ENCODE data around the gene MYLK.

MYLK gene

DNA sequence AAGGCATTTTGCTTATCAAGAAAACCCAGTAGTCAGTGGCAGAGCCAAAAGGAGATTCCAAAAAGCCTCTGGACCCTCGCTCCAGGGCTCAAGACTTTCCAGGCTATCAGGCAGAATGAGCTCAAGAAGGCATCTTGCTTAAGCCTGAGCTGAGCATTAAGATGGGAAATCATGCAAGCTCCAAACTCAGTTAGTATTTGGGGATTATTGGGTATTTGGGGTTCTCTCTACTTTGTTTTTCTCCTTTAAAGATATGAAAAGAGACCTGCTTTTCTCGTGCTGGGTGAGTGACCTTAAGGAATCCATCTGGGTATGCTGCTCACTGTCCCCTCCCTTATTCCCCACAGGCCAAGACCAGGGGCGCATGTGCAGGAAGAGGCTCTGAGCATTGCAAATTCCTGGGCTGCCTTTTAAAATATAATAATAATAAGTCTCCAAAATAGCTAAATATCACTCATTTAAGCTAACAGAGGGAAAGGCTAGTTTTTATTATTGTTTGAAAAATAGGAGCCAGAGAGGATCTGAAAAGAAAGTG lies 223.9 kb downstream of the MYLK start:
- no peak for DNase-seq

DNA sequence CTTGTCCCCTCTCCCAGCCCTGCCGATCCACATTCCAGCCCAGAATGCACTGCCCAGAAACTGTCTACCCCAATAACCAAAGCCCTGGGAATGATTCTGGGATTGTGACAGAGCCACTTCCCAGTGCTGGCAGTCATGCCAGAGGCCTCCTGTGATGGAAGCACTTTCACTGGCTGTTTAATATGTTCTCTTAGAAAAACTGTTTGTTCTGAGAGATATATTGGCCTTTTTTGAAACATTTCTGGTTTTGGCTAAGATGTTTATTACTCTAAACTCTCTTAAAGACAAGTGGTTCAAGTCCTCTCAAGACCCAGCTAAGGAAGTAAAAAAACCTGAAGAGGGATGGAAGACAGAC lies 225.3 kb downstream of the MYLK start:
- no peak for DNase-seq

DNA sequence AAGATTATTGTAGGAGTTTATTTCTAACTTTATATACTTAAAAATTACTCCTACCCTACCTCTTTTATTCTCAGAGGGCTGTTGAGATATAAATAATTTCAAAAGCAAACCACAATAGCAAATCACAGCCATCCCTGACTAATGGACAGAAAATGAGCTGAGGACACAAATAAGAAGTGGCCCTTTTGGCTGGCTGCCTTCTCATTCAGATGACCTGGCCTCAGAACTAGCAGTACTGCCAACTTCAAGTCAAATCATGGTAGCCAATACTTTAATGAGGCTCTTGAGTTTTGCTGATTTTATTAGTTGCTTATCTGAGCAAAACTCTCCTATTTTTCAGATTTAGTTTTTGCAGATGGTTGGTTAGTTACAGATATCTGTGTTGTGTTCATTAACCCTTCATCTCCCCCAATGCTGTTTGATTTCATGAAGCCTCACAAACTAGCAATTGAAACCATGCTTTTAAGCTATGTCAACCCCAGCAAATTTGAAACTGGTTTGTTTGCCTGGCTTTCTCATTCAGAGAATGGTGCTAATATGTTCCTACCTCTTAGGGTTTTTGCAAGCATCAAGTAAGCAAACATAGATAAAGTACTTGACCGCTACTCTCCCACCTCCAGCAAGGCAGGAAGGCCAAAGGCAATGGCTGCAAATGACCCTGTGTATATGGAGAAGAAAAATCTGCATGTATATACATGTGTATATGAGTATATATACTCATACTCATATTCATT lies 225.8 kb downstream of the MYLK start:
- no peak for DNase-seq

DNA sequence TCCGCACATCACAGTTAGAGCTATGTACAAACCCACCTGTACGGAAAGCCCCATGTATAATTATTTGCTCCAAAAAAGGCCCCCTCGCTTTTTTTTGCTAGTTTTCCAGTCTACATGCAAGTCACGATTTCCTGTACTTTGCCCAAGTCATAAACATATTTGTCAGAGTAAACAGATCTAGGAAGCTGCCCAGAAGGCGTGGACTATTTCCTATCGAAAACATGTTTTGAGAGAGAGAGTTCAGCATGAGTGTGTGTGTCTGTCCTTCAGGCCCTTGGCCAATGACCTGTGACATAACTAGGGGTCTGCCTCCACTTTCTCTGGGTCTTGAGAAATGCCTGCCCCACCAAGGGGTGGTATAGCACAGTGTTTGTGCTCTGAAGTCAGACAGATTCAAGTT lies 226.6 kb downstream of the MYLK start:
- DNase-seq = no peak

DNA sequence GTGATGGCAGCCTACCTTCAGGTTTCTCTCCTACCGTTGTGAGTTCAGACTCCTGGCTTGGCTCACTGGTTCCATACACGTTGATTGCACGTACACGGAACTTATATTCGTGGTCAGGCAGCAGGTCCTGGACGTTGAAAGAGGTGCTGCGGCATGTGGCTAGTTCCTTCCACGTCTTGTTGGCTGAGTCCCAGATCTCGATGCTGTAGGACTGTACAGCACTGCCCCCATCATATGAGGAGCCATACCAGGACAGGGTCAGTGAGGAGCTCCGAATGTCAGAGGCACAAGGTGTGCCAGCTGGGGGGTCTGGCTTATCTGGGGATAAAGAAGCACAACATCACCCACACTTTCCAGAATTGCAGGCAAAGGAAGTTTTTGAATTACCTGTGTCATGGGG lies 227.0 kb downstream of the MYLK start:
- no peak for DNase-seq

DNA sequence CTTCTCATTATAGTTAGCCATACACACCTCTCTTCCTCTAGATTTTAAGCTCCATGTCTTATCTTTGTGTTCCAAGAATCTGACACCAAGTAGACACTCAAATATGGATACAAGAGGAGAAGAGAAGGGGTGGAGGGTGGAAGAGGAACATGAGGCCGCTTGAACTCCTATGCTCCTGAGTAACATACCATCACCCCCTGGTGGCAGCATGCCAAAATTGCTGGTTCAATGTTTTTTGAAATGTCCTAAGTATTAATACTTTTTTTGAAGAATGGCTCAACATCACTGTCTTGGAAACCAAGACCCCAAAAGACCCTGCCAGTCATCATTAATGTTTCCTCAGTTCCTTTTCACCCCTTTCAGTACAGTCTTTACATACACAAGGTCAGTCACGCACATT lies 227.4 kb downstream of the MYLK start:
- DNase-seq = no peak

DNA sequence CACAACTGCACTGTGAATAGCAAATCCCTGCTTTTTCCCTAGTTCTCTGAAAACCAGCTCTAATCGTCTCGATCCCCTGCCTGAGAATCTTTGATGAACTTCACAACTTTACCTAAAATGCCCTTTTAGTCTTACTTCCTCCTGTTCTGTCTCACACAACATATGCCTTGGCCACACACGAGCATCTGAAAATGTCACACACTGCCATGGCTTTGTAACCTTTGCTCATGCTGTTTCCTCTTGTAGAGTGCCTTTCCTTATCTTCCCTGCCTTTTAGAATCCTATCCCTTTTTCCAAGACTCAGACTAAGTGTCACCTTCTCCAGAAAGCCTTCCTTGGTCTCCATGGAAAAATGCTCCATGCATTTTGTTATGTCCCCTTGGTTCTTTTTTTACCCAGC lies 227.9 kb downstream of the MYLK start:
- DNase-seq = no peak

DNA sequence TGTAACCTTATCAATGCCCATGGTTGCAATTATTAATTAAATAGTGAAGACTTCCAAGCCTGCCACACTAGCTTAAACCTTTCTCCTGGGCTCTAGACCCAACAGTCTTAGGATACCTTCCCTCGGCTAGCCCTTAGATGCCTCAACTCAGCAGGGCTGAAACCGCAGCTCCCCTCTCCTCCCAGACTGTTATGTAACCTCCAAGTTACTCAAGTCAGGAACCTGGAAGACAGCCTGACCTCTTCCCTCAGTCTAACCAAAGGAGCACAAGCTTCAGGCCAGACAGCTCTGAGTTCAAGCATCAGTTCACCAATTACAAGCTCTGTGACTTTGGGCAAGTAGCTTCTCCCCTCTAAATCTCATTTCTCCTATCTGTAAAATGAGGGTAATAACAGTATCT lies 228.7 kb downstream of the MYLK start:
- no peak for DNase-seq

DNA sequence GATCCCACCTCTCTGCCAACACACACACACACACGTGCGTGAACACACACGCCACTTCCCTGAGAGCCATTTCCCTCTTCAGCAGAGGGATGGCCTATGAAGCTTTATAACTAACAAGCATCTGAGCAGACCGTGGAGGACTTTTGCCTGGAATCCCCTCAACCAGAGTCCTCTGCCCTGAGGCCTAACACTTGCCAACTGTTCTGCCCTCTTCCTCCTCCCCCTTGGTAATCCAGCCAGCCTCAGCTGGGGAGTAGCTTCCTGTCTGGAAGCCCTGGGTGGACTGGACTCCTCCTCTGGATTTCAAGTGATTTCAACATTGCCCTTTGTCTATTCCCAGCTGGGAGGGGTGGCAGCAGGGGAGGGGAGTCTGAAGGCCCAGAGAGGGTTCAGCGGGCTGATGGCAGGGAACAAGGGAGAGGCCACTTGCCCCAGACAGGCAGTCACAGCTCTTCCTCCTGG lies 230.9 kb downstream of the MYLK start:
- DNase-seq = peak; percentile 68

DNA sequence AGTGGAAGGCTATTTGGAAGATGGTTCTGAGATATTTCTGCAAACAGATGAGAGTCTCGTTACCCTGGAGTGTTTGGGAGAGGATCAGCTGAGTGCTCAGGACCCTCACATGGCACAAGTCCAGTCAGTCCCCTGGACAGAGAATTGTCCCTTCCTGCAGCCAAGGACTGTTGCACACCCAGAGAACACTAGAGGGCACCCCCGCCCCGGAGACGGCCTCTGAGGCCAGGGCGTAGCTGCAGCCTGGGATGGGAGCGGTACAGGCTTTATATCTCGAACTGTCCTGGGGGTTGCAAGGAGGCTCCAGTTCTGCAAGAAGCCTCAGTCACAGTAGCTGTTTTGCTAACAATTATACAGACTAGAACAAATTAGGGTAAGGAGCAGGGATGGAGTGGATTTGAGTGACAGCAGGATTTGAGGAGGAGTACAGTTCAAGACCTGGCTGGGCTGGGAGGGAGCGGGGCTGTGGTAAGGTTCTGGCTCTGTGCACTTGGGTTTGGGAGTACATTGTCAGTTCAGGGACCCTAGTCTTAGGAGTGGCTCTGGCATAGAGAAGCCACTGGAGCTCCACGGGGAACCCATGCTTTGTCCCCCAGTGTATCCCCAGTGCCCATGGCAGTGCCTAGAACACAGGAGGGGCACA lies 231.7 kb downstream of the MYLK start:
- DNase-seq = peak; percentile 91

DNA sequence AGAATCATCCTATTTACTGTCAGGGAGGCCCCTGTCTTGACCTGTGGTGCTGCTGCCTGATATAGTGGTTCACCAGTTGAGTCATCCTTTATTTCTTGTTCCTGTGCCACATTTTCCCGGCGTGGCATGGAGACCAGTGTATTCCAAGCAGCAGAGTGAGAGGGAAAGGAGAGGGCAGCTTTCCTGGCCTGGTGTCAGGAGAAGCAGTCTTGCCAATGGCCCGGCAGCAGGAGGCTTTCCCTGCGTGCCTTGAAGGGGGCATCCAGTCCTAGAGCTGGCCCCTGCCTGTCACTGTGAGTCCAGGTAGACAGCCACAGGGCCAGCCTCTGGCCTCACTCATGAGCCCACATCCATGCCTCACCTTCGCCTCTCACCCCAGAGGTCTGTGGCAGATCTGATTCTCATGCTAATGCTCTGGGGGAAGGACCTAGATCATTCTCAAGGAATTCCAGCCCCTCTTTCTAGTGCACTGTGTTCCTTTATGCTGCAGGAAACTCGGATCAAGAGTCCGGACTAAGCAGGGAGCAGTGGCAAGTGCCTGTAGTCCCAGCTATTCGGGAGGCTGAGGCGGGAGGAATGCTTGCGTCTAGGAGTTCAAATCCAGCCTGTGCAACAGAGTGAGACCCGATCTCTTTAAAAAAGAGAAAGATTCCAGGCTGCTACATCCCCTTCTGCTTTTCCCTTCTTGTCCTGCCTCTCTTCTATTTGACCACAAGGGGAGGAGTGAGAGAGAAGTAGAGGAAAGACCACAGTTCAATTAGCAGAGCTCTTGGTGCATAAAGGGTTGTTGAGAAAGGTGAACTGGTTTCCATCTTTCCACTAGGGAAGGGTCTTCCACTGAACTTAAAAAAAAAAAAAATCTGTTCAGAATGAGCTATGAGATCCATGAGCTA lies 232.4 kb downstream of the MYLK start:
- no peak for DNase-seq

DNA sequence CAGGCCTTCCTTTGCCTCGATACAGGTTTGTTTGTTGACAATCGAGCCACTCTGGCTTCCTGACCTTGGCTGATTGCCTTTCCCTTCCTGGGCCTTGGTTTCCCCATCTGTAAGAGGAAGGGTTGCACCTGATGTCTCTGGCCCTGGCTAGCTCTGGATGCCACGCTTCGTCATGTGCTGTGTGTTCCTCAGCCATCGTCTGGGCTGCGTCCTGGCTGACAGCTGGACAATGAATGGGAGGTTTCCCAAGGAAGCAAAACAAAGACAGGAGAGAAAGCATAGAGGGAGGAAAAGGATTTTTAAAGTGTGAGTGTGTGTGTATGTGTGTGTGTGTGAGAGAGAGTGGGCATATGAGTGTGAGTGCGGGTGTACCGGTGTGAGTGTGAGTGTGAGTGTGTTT lies 234.0 kb downstream of the MYLK start:
- DNase-seq = no peak

DNA sequence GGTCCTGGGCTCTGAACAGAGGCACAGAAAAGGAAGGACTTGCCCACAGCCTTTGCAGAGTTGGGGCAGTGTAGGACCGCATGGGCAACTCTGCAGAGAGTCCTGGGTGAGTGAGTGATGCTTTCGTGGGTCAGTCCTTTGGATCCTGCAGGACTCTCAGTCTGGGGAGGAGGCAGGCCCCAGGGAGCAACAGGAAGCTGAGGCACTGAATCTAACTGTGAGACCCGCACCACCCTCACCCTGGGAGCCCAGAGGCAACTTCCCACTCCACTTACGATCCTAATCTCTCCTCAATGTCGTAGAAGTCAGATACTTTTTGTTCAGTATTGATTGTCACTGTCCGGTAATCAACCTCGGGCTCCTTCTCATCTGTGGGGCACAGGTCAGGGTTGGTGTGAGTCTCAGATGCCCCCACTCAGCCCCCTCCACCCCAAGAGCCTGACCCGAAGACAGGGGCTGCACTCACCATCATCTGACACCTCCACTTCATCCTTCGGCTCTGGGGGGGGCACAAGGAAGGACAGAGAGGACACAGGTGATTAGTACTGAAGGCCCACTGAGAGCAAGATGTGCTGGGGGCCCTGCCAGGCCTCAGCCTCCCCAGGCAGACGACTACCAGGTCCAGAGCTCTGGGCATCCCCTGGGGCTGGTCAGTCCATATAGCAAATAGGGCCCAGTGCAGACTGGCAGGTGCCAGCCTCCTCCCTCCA lies 235.3 kb downstream of the MYLK start:
- no peak for DNase-seq

DNA sequence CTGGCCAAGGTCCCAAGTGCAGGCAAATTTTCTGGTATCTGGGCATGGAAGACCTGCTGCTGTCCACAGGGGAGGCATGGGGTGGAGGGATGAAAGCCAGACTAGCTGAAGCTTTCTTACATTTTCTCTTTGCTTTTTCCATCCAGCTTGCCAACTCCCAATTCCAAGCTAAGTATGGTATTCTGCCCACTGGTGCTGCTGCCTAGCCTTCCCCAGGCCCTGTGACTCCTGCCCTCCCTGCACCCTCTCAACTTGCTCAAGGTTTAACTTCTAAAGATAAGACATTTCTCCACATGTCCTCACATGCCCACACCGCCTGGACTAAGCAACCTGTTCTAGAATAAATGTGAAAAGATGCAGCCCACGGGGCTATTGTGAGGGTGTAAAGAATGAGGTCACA lies 239.8 kb downstream of the MYLK start:
- no peak for DNase-seq

DNA sequence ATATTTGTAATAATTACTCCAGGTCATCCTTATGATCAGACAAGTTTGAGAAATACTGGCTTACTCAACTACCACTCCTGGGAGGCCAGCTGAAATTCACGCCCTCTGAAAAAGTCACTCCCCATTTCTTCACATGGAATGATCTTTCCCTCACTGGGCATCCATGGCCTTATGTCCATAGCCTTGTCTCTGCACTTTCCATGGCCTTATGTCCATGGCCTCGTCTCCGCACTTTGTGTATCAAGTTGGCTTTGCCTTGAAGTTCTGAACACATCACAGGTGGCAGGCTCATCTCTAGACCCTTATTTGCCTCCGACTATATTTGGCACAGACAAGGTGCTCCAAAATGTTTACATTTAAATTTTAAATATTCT lies 241.2 kb downstream of the MYLK start:
- DNase-seq = no peak

DNA sequence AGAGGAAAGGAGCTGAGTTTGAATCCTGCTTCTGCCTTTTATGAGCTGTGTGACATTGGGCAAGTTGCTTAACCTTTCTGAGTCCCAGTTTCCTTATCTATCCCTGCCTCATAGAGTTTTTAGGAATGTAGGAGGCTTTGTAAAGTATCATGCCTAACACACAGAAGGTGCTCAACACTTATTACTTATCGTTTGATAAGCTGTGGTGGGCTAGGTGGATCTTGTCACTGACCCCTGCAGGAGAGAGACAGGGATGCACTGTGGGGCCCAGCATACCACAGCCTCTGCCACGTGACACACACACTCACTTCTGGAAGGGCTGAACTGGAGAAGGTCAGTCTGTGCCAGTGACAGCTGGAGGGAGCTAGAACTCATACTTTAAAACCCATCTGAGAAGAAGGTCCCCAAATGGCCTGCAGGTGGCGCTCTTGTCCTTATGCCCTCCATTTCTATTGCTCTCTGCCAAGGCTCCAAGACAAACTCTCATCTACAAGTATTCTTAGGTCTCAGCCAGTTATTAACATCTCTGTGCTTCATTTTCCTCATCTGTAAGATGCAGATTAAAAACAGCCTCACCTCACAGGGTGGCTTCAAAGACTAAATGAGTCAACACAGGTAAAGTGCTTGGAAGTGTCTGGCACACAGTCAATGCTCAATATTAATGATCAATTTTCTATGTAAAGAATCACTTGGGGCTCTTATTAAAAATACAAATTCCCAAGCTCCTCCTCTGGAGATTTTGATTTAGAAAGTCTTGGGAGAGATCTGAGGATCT lies 241.8 kb downstream of the MYLK start:
- peak; percentile 96 for DNase-seq

DNA sequence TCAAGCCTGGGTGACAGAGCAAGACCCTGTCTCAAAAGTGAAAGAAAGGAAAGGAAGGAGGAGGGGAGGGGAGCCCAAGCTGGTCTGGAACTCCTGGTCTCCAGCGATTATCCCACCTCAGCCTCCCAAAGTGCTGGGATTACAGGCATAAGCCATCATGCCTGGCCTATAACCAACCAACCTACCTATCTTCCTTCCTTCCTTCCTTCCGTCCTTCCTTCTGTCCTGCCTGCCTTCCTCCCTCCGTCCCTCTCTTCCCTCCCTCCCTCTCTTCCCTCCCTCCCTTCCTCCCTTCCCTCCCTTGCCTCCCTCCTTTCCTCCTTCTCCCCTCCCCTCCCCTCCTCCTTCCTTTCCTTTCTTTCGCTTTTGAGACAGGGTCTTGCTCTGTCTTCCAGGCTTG lies 242.6 kb downstream of the MYLK start:
- DNase-seq = no peak

DNA sequence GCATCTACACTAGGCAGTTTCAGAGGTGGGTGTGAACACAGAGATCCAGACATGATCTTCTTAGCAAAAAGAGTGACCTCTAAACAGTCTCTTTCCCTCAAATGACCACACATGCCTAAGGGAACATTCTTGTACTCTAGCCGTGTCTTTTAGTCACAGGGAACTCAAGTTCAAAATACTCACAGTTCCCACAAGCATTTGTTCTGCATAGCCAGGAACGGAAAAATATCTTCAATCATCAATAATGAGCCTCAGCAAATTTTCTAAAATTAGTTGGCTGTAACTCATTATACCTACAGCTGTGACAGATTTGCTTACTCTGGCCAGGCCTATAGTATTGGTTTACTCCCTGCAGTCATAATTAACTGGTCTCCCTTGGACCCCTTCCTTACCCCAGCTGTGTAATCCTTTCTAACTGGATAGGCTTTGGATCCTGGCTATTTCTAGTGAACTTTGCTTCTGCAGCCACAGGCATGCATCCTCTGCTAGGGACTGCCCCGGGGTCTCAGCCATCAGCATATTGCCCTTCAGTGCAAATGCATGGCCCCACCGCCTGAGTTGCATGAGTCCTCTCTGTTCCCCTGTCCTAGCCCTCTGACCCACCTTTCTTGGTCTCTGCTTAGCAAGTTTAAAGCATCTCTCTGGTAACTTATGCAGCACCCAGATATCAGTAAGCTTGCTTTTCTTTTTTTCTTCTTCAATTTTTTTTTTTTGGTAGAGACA lies 243.2 kb downstream of the MYLK start:
- no peak for DNase-seq

DNA sequence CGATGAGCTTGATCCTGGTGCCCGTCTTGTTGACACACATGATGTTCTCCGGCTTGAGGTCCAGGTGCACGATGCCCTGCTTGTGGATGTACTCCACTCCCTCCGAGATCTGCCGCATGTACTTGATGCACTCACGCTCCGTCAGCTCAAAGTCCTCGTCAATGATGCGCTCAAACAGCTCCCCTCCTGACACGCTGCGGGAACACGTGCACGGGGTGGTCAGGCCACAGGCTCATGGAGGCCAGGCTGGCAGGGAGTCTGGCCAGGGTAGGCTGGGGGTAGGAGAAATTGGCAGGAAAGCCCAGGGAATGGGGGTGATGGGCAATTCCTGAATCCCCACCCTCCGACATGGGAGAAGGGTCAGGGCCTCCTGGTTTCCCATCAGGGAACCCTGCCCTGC lies 243.8 kb downstream of the MYLK start:
- no peak for DNase-seq

DNA sequence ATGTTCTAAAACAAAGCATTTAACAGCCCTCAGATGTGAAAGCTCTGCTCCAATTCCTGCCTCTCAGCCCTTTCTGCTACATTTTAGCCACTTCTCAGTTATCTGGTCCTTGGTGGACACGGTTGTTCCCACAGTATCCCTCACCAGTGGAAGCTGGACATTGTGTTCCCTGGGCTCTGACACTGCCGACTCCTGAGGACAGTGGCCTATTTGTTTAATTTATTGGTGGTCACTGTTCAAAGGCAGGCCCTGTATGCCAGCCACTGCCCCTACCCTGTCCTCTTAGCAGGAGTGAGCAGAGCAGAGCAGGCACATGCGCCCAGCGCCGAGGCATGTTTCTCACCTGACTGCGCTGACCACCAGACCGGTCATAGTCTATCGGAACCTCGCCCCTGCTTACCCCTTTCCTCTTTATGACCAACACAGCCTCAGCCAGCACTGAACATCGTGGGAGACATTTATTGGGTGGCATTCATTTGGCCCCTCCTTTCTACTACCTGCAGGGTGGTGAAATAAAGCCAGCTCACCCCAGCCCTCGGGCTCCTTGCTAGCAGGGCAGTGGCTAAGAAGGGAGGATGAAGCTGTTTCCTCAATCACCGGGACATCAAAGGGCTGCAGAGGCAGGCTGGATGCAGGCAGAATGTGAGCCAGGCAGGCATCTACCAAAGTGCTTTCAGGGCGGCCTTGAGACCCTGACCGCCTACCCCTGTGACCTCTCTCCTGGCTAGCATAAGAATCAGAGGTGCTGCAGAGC lies 245.0 kb downstream of the MYLK start:
- DNase-seq = peak; percentile 74

DNA sequence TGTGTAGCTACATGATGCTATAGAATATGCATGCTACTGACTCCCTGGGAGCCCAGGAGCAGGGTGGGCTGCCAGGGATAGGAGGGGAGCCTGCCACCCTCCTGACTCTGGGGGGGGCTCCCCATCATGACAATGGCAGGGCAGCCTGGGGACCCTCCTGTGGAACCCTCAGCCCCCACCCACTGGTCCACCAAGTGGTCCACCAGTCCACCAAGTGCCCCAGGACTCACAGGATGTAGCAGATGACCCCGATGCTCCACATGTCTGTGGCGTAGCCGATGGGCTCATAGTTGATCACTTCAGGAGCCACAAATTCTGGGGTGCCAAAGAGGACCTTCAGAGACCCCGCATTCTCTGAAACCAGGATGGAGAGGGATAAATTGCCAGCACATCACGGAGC lies 246.3 kb downstream of the MYLK start:
- no peak for DNase-seq

Data from islet precursor cell (in vitro differentiated cells).